ENCODE measurements around the gene XPNPEP2. TPM values are rescaled to one million over a fixed set of nuclear protein-coding genes. Genes with fewer than 3 reads are reported as not detected.

XPNPEP2 gene
- total RNA-seq, 1 experiment from 2014 or later, result 0.11 TPM

- ChIA-PET CTCF (no interaction called here), POLR2A (no interaction called here)
- H3K27ac Mint-ChIP-seq, result no peak overlapping the region
- peaks cover 9% of the 10 kb centered on the region; the same call in 1 of the 2 replicates for H3K4me1 Mint-ChIP-seq
- H3K4me3 Mint-ChIP-seq, result no peak overlapping the region
- ATAC-seq (no peak), DNase-seq (ENCODE audit: low spot score) (no peak)
- H3K9me3 Mint-ChIP-seq, result no peaks in the 10 kb centered on the region
- no peaks in the 10 kb centered on the region for H3K36me3 Mint-ChIP-seq
- no peak for TF ChIP-seq ZMAT4 (CRISPR knock-in tag; IDR thresholded peaks at IDR 0.05)
- TF ChIP-seq TP53 (CRISPR knock-in tag; IDR thresholded peaks at IDR 0.05), result no peak
- no peak for TF ChIP-seq NR1H2 (CRISPR knock-in tag; IDR thresholded peaks at IDR 0.05)
- TF ChIP-seq HMGXB4 (CRISPR knock-in tag; IDR thresholded peaks at IDR 0.05), result no peak
- TF ChIP-seq NFYB (CRISPR knock-in tag; conservative IDR thresholded peaks at IDR 0.05; ENCODE audit: low read depth), result no peak
- TF ChIP-seq MAX (CRISPR knock-in tag; IDR thresholded peaks at IDR 0.05), result no peak
- no peak for TF ChIP-seq ZNF219 (CRISPR knock-in tag; IDR thresholded peaks at IDR 0.05; ENCODE audit: borderline replicate concordance)
- TF ChIP-seq ZNF281 (CRISPR knock-in tag; IDR thresholded peaks at IDR 0.05), result no peak
- no peak for TF ChIP-seq AR (CRISPR knock-in tag; IDR thresholded peaks at IDR 0.05)
- TF ChIP-seq ZNF263 (CRISPR knock-in tag; IDR thresholded peaks at IDR 0.05; ENCODE audit: low read depth), result no peak
- TF ChIP-seq ZNF532 (CRISPR knock-in tag; IDR thresholded peaks at IDR 0.05; ENCODE audit: borderline replicate concordance), result no peak
- no peak for TF ChIP-seq NFE2L1 (CRISPR knock-in tag; IDR thresholded peaks at IDR 0.05)
- TF ChIP-seq ATF3 (CRISPR knock-in tag; conservative IDR thresholded peaks at IDR 0.05), result no peak
- TF ChIP-seq NR3C1 (CRISPR knock-in tag; conservative IDR thresholded peaks at IDR 0.05; ENCODE audit: low read depth), result no peak
- TF ChIP-seq ZNF416 (CRISPR knock-in tag; IDR thresholded peaks at IDR 0.05), result no peak
- no peak for TF ChIP-seq ZNF423 (CRISPR knock-in tag; IDR thresholded peaks at IDR 0.05)
- no peak for TF ChIP-seq CTCF (IDR thresholded peaks at IDR 0.05)
- no peak for TF ChIP-seq CDX4 (CRISPR knock-in tag; IDR thresholded peaks at IDR 0.05; ENCODE audit: borderline replicate concordance)
- TF ChIP-seq MYBL2 (CRISPR knock-in tag; IDR thresholded peaks at IDR 0.05), result no peak
- TF ChIP-seq OVOL2 (CRISPR knock-in tag; IDR thresholded peaks at IDR 0.05; ENCODE audit: borderline replicate concordance), result no peak
- no peaks in the 10 kb centered on the region for H3K27me3 Mint-ChIP-seq (ENCODE audit: low read depth)
These were observed 29.4 kb downstream of the XPNPEP2 start for GRCh38 chrX:129768186-129768585.
